Natural killer cell treated with Interleukin-12 subunit alpha and Interleukin-12 subunit beta and Interleukin-15 and Interleukin-18, amount 100 ng/mL, for 72 hours (primary cell): ENCODE measurements around the gene TEX9. TPM values are rescaled to one million over a fixed set of nuclear protein-coding genes. Genes with fewer than 3 reads are reported as not detected.

Experiments used
- ATAC-seq, 2 donors: fragments of 150-1000 bp; cut with Tn5 transposase in 1 of 2; sonication (Bioruptor Pico), chemical (Tn5 transposase) in 1 of 2; 2 replicates each; pipeline ENCODE4 v1.10.0; 2021
- DNase-seq: peaks from one replicate; pipeline ENCODE4 v3.0.0; 2022; ENCODE audit warnings: low spot score
- H3K27ac Mint-ChIP-seq, 2 donors: 1 replicate in 1 of 2; 2 replicates in 1 of 2; pipeline ENCODE4 v1.8.0; 2022; ENCODE audit warnings: mixed read lengths in 2 of 2, mild to moderate bottlenecking in 1 of 2, moderate library complexity in 1 of 2
- H3K27me3 Mint-ChIP-seq, 2 donors: 1 replicate in 1 of 2; 2 replicates in 1 of 2; pipeline ENCODE4 v1.8.0; 2022; ENCODE audit warnings: mixed read lengths in 2 of 2
- H3K36me3 Mint-ChIP-seq: one replicate; pipeline ENCODE4 v1.8.0; 2022; ENCODE audit warnings: mixed read lengths
- H3K4me1 Mint-ChIP-seq, 2 donors: 1 replicate in 1 of 2; 2 replicates in 1 of 2; pipeline ENCODE4 v1.8.0; 2022; ENCODE audit warnings: low read depth in 2 of 2, mixed read lengths in 2 of 2, mild to moderate bottlenecking in 1 of 2
- H3K4me3 Mint-ChIP-seq: one replicate; pipeline ENCODE4 v1.8.0; 2022; ENCODE audit warnings: mixed read lengths
- H3K9me3 Mint-ChIP-seq: 2 replicates; pipeline ENCODE4 v1.8.0; 2022; ENCODE audit warnings: mixed read lengths
- total RNA-seq, 2 donors: library from RNA; stranded (reverse); gene quantifications; one replicate each; pipeline ENCODE4 v1.2.3, GENCODE V29; 2022

The TEX9 gene
- total RNA-seq, 2 donors from 2014 or later: 0.57 to 0.67 TPM

- H3K27ac Mint-ChIP-seq: no peak overlapping the region
- peaks cover 0 to 3% of the 10 kb centered on the region in 2 donors for H3K27me3 Mint-ChIP-seq
- no peaks in the 10 kb centered on the region for H3K9me3 Mint-ChIP-seq
Measured at GRCh38 chr15:56472278-56472677, 107.1 kb downstream of the TEX9 start.

GRCh38 chr15:56473017-56473416 is 107.8 kb downstream of the TEX9 start:
- H3K27me3 Mint-ChIP-seq: peaks cover 0 to 3% of the 10 kb centered on the region in 2 donors
- H3K27ac Mint-ChIP-seq: no peak overlapping the region
- H3K9me3 Mint-ChIP-seq: no peaks in the 10 kb centered on the region
- no peak for ATAC-seq
- H3K36me3 Mint-ChIP-seq: no peaks in the 10 kb centered on the region
- H3K4me1 Mint-ChIP-seq: peaks cover 7 to 9% of the 10 kb centered on the region in 2 donors
- no peak overlapping the region for H3K4me3 Mint-ChIP-seq
- no peak for DNase-seq

More at GRCh38 chr15:56472278-56472677, 107.1 kb downstream of the TEX9 start:
- ATAC-seq (no peak), DNase-seq (no peak)
- H3K4me3 Mint-ChIP-seq: no peak overlapping the region
- H3K4me1 Mint-ChIP-seq: peaks cover 8 to 9% of the 10 kb centered on the region in 2 donors
- H3K36me3 Mint-ChIP-seq: no peaks in the 10 kb centered on the region

GRCh38 chr15:56475351-56475750 is 110.1 kb downstream of the TEX9 start:
- no peaks in the 10 kb centered on the region for H3K9me3 Mint-ChIP-seq
- no peaks in the 10 kb centered on the region for H3K4me1 Mint-ChIP-seq
- peaks cover 7 to 12% of the 10 kb centered on the region in 2 donors for H3K27me3 Mint-ChIP-seq
- H3K27ac Mint-ChIP-seq: no peak overlapping the region
- no peak for ATAC-seq
- no peak overlapping the region for H3K4me3 Mint-ChIP-seq
- peaks cover 7% of the 10 kb centered on the region for H3K36me3 Mint-ChIP-seq
- DNase-seq: no peak

Other genes starting within 250 kb of the TEX9 start
- 10 to 100 TPM; 19.5 to 28.1 TPM for gene RFX7, start 121.5 kb upstream of the TEX9 start, total RNA-seq
- gene MNS1, start 99.7 kb downstream of the TEX9 start, total RNA-seq: under 1 TPM; 0.26 to 0.47 TPM